HFFc6 (cell line): ENCODE data around the gene CNTN5. TPM values are rescaled to one million over a fixed set of nuclear protein-coding genes. Genes with fewer than 3 reads are reported as not detected.

Experiments
- DNase-seq: peaks from one replicate; pipeline ENCODE4 v3.0.0-alpha.2; 2018
- H3K27ac Mint-ChIP-seq: 2 replicates; pipeline ENCODE4 v1.8.0; 2020; ENCODE audit warnings: mild to moderate bottlenecking, mixed read lengths
- H3K27me3 Mint-ChIP-seq: 2 replicates; pipeline ENCODE4 v1.8.0; 2021; ENCODE audit warnings: mild to moderate bottlenecking, moderate library complexity, mixed read lengths; ENCODE audit not compliant: insufficient read depth
- H3K36me3 Mint-ChIP-seq: 2 replicates; pipeline ENCODE4 v1.8.0; 2021; ENCODE audit warnings: low read depth, mixed read lengths
- H3K4me1 Mint-ChIP-seq: 2 replicates; pipeline ENCODE4 v1.8.0; 2020; ENCODE audit warnings: low read depth, mixed read lengths
- H3K4me3 Mint-ChIP-seq: 2 replicates; pipeline ENCODE4 v1.8.0; 2020; ENCODE audit warnings: mild to moderate bottlenecking, moderate library complexity, mixed read lengths
- H3K9me3 Mint-ChIP-seq: 2 replicates; pipeline ENCODE4 v1.8.0; 2020; ENCODE audit warnings: mild to moderate bottlenecking, mixed read lengths
- CTCF ChIP-seq: fragments of 200-600 bp; sonication (generic); IDR thresholded peaks from 2 replicates; pipeline ENCODE4 v1.5.0; 2021; ENCODE audit warnings: antibody characterized with exemption, mild to moderate bottlenecking
- total RNA-seq, 6 experiments: library from RNA; stranded (reverse); fragmentation: NEBNext Ultra II Directional; extraction: Animal tissue kit (Norgen Biotek cat#: 25700); gene quantifications; 2 replicates in 1 of 6; 3 replicates in 5 of 6; pipeline ENCODE4 v1.2.3, GENCODE V29; 2021

The CNTN5 gene
- total RNA-seq, 6 experiments from 2014 or later: not detected

DNA sequence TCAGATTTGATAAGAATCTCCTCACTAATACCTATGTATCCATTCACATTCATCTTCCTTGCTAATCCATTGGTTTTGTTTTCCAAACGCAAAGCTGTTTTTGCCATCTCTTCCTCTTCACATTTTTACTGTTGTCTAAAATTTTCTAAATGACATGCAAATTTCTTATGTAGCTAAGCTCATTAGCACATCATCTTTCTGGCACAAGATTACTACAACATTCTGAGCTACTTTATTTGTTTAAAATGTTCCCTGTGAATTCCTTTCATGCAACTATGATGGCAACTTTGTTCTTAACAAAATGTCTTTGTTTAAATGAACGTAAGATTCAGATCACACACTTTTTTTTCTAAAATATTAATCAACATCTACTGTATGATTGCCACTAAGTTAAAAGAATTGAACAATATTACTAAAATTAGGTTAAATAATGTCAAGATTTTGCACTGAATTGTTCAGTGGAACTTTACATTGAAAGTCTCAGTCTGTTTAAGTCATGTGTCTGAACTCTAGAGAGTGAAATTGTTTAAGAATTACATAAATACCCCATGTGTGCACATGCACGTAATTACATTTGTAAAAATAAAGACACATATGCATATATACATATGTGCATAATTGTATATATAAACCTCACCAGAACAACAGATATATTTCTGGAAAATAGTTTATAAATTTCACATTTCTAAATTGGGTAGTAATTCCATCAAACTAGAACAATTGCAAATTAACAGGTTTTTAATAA is 688.4 kb downstream of the CNTN5 start:
- no peaks in the 10 kb centered on the region for H3K4me1 Mint-ChIP-seq
- H3K9me3 Mint-ChIP-seq: peaks cover 19% of the 10 kb centered on the region
- DNase-seq: no peak
- no peak overlapping the region for H3K4me3 Mint-ChIP-seq
- H3K27me3 Mint-ChIP-seq: no peaks in the 10 kb centered on the region
- no peak for TF ChIP-seq CTCF
- H3K36me3 Mint-ChIP-seq: no peaks in the 10 kb centered on the region
- no peak overlapping the region for H3K27ac Mint-ChIP-seq

DNA sequence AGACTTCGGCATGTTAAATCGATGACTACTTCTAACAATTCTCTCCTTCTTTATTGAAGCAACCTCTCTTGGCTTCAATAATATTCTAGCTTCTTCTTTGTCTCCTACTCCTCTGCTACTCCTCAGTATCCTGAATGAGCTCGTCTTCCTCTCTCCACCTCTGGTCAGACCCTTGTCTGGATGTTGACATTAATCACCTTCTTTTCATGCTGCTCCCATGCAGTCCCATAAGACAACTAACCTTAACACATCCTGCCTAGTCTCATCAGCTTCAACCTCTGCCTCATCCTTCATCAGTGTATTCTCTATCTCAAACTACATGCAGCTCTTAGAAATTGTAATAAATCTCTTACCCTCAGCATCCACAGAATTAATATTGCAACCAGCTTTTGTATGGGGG is 695.6 kb downstream of the CNTN5 start:
- Mint-ChIP-seq H3K27ac (no peak overlapping the region), H3K4me1 (no peaks in the 10 kb centered on the region), H3K9me3 (peaks cover 62% of the 10 kb centered on the region), H3K27me3 (no peaks in the 10 kb centered on the region), H3K4me3 (no peak overlapping the region), H3K36me3 (no peaks in the 10 kb centered on the region)
- no peak for TF ChIP-seq CTCF
- DNase-seq: no peak

- no peak for DNase-seq
- Mint-ChIP-seq H3K4me1 (no peaks in the 10 kb centered on the region), H3K36me3 (no peaks in the 10 kb centered on the region), H3K27me3 (peaks cover 1% of the 10 kb centered on the region; the same call in 1 of the 2 replicates), H3K27ac (no peak overlapping the region), H3K9me3 (peaks cover 55% of the 10 kb centered on the region), H3K4me3 (no peak overlapping the region)
- TF ChIP-seq CTCF: no peak
These were observed 697.5 kb downstream of the CNTN5 start for GRCh38 chr11:99718291-99718690.

GRCh38 chr11:99739464-99740089 is 718.8 kb downstream of the CNTN5 start:
- H3K9me3 Mint-ChIP-seq: peaks cover 21% of the 10 kb centered on the region
- no peaks in the 10 kb centered on the region for H3K4me1 Mint-ChIP-seq
- H3K27me3 Mint-ChIP-seq: no peaks in the 10 kb centered on the region
- no peaks in the 10 kb centered on the region for H3K36me3 Mint-ChIP-seq
- DNase-seq: no peak
- no peak overlapping the region for H3K27ac Mint-ChIP-seq
- peak; percentile 63 for TF ChIP-seq CTCF
- no peak overlapping the region for H3K4me3 Mint-ChIP-seq

DNA sequence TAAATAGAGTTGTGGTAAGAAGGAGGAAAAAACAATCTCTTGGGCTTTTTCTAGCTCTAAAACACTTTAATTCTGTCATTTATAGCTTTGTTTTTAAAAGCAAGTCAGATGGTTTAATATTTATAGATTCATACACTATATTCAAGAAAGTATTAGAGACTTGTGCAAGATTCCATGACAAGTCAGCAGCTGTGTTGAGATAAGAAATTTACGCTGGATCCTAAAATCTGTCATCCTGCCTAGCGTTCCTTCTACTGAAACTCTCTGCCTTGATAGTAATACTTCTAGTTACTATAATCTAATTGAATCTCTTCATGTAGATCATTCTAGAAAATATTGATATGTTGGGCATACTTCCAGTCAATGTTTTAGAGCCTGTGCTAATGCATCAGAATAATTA is 721.8 kb downstream of the CNTN5 start:
- H3K9me3 Mint-ChIP-seq: peaks cover 16% of the 10 kb centered on the region
- H3K36me3 Mint-ChIP-seq: no peaks in the 10 kb centered on the region
- no peaks in the 10 kb centered on the region for H3K27me3 Mint-ChIP-seq
- H3K4me1 Mint-ChIP-seq: no peaks in the 10 kb centered on the region
- no peak for DNase-seq
- no peak overlapping the region for H3K4me3 Mint-ChIP-seq
- TF ChIP-seq CTCF: no peak
- H3K27ac Mint-ChIP-seq: no peak overlapping the region
